Glutamatergic neuron (in vitro differentiated cells): ENCODE data around the gene SLC34A3. TPM values are rescaled to one million over a fixed set of nuclear protein-coding genes. Genes with fewer than 3 reads are reported as not detected.

Experiments
- DNase-seq: peaks from one replicate; pipeline ENCODE4 v3.0.0; 2022
- H3K27ac Mint-ChIP-seq: one replicate; pipeline ENCODE4 v1.8.0; 2020; ENCODE audit warnings: mild to moderate bottlenecking, mixed read lengths, inconsistent platforms; ENCODE audit not compliant: unreplicated experiment
- H3K27me3 Mint-ChIP-seq: one replicate; pipeline ENCODE4 v1.8.0; 2020; ENCODE audit warnings: mild to moderate bottlenecking, moderate library complexity, mixed read lengths, inconsistent platforms; ENCODE audit not compliant: unreplicated experiment
- H3K36me3 Mint-ChIP-seq: one replicate; pipeline ENCODE4 v1.8.0; 2020; ENCODE audit warnings: mild to moderate bottlenecking, mixed read lengths, inconsistent platforms; ENCODE audit not compliant: unreplicated experiment
- H3K4me1 Mint-ChIP-seq: one replicate; pipeline ENCODE4 v1.8.0; 2020; ENCODE audit warnings: mild to moderate bottlenecking, low read depth, mixed read lengths, inconsistent platforms; ENCODE audit not compliant: unreplicated experiment
- H3K4me3 Mint-ChIP-seq: one replicate; pipeline ENCODE4 v1.8.0; 2020; ENCODE audit warnings: mild to moderate bottlenecking, mixed read lengths, inconsistent platforms; ENCODE audit not compliant: unreplicated experiment
- H3K9me3 Mint-ChIP-seq: one replicate; pipeline ENCODE4 v1.8.0; 2020; ENCODE audit warnings: mild to moderate bottlenecking, moderate library complexity, mixed read lengths, inconsistent platforms; ENCODE audit not compliant: unreplicated experiment
- total RNA-seq: library from RNA; stranded (reverse); fragmentation: NEBNext Ultra II Directional; extraction: Animal tissue kit (Norgen Biotek cat#: 25700); gene quantifications from one replicate; pipeline ENCODE4 v1.2.1, GENCODE V29; 2021; ENCODE audit not compliant: unreplicated experiment
- TF ChIP-seq, protein P1 (sequence below): fragments of 200-600 bp; sonication (generic); IDR thresholded peaks from one replicate; pipeline ENCODE4 v1.5.0; 2021; ENCODE audit not compliant: partially characterized antibody, unreplicated experiment

Gene SLC34A3
- total RNA-seq, 1 donor from 2014 or later: not detected

DNA sequence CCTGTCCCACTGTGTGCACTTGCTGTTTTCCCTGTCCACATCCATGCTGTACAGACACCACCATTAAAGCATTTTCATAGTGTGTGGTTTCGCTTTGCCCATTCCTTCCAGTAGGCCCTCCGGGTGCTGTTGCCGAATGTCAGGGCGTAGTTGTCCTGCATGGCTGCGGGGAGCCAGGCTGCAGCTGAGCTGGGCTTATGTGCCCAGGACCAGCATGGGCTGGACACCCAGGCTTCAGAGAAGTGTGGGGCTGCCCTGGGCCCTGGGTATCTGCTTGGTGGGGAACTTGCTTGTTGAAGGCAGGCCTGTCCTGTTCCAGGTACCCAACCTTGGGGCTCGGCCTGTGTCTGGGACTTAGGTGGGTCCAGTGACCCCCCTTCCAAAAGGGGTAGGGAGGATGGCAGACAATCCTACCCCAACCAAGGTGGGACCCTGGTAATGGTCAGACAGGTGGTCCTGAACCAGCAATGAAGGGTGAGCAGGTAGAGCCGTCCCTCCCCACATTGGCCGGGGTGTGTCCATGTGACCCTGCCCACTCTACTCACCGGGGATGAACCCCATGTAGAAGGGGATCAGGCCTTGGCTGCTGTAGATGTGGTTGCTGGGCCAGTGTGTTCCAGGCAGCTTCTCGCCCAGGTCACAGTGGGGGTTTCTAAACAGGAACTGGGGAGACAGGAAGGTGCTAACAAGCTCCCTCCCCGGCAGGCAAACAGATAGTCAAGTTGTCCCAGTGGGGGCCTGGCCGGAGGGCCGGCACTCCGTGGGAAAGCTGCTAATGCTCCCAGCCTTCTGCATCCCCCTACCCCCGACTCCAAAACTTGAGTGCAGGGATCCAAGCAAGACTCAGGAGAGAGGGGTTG lies 13.2 kb downstream of the SLC34A3 start:
- H3K36me3 Mint-ChIP-seq: no peaks in the 10 kb centered on the region
- H3K27me3 Mint-ChIP-seq: peaks cover 15% of the 10 kb centered on the region
- peaks cover 11% of the 10 kb centered on the region for H3K4me1 Mint-ChIP-seq
- H3K9me3 Mint-ChIP-seq: peaks cover 3% of the 10 kb centered on the region
- H3K27ac Mint-ChIP-seq: no peak overlapping the region
- DNase-seq: no peak
- H3K4me3 Mint-ChIP-seq: no peak overlapping the region
- TF ChIP-seq, protein P1, sequence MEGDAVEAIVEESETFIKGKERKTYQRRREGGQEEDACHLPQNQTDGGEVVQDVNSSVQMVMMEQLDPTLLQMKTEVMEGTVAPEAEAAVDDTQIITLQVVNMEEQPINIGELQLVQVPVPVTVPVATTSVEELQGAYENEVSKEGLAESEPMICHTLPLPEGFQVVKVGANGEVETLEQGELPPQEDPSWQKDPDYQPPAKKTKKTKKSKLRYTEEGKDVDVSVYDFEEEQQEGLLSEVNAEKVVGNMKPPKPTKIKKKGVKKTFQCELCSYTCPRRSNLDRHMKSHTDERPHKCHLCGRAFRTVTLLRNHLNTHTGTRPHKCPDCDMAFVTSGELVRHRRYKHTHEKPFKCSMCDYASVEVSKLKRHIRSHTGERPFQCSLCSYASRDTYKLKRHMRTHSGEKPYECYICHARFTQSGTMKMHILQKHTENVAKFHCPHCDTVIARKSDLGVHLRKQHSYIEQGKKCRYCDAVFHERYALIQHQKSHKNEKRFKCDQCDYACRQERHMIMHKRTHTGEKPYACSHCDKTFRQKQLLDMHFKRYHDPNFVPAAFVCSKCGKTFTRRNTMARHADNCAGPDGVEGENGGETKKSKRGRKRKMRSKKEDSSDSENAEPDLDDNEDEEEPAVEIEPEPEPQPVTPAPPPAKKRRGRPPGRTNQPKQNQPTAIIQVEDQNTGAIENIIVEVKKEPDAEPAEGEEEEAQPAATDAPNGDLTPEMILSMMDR: no peak

DNA sequence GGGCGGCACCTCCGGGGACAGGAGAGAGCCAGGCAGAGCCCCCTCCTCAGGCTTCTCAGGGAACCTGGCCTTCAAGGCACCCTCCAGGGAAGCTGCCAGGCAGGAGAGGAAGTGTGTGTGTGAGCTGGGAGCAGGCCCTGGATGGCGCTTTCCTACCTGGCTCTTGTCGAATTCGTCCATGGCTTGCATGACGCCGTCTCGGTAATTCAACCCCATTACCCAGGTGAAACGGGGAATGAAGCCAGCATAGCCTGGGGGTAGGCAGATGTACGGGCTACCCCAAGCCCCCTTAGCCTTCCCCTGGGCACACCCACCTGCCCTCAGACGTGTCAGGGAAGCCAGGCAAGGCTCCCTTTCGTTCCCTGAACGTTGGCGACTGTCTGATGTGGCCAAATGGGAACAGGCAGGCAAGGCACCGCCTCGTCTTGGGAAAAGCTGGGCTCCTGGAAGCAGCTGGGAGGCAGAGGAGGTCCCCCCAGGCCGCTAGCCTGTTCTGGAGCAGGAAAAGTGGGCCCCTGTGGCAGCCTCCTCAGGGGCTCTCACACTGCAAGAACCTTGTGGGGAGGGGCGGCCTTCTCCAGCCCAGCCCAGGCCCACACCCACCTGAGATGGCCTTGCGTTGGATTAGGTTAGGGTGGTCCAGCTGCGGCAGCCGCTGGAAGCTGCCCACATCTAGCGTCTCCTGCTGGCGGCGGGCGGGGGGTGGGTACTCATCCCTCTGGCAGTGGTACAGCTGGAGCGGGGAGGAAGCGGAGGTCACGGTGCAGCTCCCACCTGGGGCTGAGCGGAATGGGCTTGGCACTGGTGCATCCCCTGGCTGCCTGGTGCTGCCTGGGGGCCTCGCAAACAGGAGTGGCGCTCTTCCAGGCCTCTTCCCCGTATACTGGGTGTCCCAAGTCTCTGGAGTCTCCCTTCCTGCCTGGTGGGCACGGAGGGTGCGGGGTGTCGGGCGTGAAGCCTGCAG lies 14.1 kb downstream of the SLC34A3 start:
- Mint-ChIP-seq H3K4me1 (peaks cover 7% of the 10 kb centered on the region), H3K9me3 (no peaks in the 10 kb centered on the region), H3K27me3 (peaks cover 12% of the 10 kb centered on the region), H3K4me3 (no peak overlapping the region), H3K27ac (no peak overlapping the region), H3K36me3 (no peaks in the 10 kb centered on the region)
- TF ChIP-seq, protein P1: no peak
- DNase-seq: no peak

DNA sequence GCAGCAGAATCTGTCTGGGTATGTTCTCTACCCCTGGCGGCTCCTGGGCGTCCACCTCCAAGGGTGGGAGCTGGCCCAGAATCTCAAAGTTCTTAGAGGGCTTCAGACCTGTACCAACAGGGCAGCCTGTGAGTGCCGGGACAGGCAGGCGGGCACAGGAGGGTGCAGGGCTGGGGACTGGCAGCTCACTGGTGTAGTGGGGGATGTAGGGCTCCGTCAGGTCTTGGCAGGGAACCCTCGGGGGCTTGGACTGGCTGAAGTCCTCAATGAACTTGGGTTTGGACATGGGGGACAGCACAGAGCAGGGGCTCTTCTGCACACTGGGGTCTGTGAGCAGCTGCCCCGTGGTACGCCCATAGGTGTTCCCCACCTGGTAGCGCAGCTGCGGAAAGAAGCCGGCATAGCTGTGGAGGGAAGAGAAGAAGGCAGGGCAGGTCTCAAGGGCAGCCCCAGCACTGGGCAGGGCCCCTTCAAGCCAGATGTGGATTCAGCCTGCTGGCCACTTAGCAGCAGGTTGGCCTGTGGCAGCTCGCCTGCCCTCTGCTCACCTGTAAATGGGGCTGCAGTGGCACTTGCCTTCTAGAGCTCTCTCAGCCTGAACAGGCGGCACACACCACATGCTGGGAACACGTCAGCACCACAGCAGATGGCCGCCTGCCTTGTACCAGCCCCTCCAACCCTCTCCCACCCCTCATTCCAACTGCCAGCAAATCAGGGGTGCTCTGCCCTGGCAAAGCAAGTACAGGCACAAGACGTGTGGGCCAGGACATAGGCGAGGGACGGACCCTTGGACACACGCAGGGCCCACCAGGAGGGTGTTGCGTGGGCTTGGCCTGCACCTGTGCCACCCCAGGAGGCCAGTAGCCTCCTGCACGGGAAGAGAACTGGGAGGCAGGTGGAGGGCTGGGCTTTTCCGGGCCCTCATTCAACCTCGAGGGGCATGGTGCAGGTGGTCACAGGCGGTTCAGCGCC lies 15.0 kb downstream of the SLC34A3 start:
- Mint-ChIP-seq H3K27ac (no peak overlapping the region), H3K36me3 (no peaks in the 10 kb centered on the region), H3K4me3 (no peak overlapping the region), H3K9me3 (no peaks in the 10 kb centered on the region), H3K4me1 (peaks cover 7% of the 10 kb centered on the region), H3K27me3 (peaks cover 11% of the 10 kb centered on the region)
- TF ChIP-seq, protein P1: no peak
- no peak for DNase-seq

DNA sequence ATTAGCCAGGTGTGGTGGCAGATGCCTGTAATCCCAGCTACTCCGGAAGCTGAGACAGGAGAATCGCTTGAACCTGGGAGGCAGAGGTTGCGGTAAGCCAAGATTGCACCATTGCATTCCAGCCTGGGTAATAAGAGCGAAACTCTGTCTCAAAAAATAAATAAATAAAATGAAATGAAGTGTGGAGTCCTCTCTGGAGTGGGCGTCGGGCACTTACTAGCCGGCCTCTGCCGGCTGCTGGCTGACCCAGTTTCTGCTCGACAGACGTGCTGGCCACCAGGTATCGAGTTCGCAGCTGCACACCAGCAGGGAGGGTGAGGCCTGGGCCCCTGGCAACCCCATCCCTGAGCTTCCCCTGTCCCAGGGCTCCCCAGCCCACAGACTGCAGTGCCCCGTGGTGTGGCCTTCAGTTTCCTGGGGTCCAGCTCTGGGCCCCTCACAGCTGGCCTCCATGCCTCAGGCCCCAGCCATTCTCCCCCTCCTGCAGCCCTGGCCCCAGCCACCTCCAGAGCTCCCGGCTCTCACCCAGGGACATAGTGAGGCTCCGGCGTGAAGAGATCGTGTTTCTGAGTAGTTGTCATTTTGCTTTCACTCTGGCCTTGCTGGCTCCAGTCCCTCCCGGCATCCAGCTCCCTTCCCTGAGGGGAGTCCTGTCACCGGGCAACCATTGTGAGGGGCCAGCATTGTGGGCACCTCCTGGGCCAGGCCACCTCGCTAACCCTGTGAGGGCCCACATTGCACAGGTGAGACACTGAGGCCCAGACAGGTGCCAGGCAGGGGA lies 16.6 kb downstream of the SLC34A3 start:
- no peak for DNase-seq
- H3K4me3 Mint-ChIP-seq: no peak overlapping the region
- H3K27ac Mint-ChIP-seq: no peak overlapping the region

More for the DNA sequence above, 16.6 kb downstream of the SLC34A3 start:
- no peaks in the 10 kb centered on the region for H3K36me3 Mint-ChIP-seq
- TF ChIP-seq, protein P1: no peak
- H3K4me1 Mint-ChIP-seq: peaks cover 6% of the 10 kb centered on the region
- no peaks in the 10 kb centered on the region for H3K9me3 Mint-ChIP-seq
- H3K27me3 Mint-ChIP-seq: peaks cover 7% of the 10 kb centered on the region
